ENCODE measurements around the gene SLC22A1.

GRCh38 chr6:160092602-160093001, 29.0 kb upstream of the SLC22A1 start:
- TF ChIP-seq CTCF (IDR thresholded peaks at IDR 0.05) = no peak
- no peak for TF ChIP-seq EZH2 (IDR thresholded peaks at IDR 0.05; ENCODE audit: borderline replicate concordance, insufficient read depth, low read depth, low read length, poor library complexity, severe bottlenecking)

Measured in B cell (primary cell).